ENCODE data around the gene USP48. TPM values are rescaled to one million over a fixed set of nuclear protein-coding genes. Genes with fewer than 3 reads are reported as not detected.

Gene USP48
- total RNA-seq, 1 donor from 2014 or later = 97.3 TPM

GRCh38 chr1:21762022-21762404 is 20.9 kb downstream of the USP48 start:
- ChIA-PET CTCF (interaction anchor here (1.8 kb wide), 1 partner anchor 20 kb away, joined by 9 read pairs; no protein-coding TSS in a partner anchor), POLR2A (interaction anchor here (0.6 to 7.0 kb wide), 11 partner anchors 11 to 610 kb away, joined by 3 to 96 read pairs (median 4); partner anchors contain the start of genes CELA3A and USP48)
- intact Hi-C loops (cut with micrococcal nuclease) = loop anchor here (1.0 to 5.0 kb wide), 2 partner anchors 21 to 470 kb away; partner anchors contain the start of genes ECE1 and USP48
- no peak for DNase-seq
- H3K36me3 Mint-ChIP-seq (ENCODE audit: low read depth) = peaks cover 2% of the 10 kb centered on the region
- TF ChIP-seq, protein P1, sequence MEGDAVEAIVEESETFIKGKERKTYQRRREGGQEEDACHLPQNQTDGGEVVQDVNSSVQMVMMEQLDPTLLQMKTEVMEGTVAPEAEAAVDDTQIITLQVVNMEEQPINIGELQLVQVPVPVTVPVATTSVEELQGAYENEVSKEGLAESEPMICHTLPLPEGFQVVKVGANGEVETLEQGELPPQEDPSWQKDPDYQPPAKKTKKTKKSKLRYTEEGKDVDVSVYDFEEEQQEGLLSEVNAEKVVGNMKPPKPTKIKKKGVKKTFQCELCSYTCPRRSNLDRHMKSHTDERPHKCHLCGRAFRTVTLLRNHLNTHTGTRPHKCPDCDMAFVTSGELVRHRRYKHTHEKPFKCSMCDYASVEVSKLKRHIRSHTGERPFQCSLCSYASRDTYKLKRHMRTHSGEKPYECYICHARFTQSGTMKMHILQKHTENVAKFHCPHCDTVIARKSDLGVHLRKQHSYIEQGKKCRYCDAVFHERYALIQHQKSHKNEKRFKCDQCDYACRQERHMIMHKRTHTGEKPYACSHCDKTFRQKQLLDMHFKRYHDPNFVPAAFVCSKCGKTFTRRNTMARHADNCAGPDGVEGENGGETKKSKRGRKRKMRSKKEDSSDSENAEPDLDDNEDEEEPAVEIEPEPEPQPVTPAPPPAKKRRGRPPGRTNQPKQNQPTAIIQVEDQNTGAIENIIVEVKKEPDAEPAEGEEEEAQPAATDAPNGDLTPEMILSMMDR (IDR thresholded peaks at IDR 0.05) = no peak
- H3K27ac Mint-ChIP-seq = peak overlapping the region; percentile 89
- peak overlapping the region; percentile 77 for H3K4me3 Mint-ChIP-seq
- no peaks in the 10 kb centered on the region for H3K9me3 Mint-ChIP-seq
- H3K4me1 Mint-ChIP-seq = peaks cover 72% of the 10 kb centered on the region
- peak; percentile 75 for ATAC-seq (ENCODE audit: low read depth)
- no peaks in the 10 kb centered on the region for H3K27me3 Mint-ChIP-seq

GRCh38 chr1:21761052-21761451 is 21.9 kb downstream of the USP48 start:
- intact Hi-C loops (cut with micrococcal nuclease) = loop anchor here (5.0 kb wide), 1 partner anchor 469 kb away; the partner anchor contains the start of gene ECE1
- Mint-ChIP-seq H3K9me3 (no peaks in the 10 kb centered on the region), H3K4me3 (no peak overlapping the region), H3K27me3 (no peaks in the 10 kb centered on the region), H3K27ac (peak overlapping the region; percentile 30), H3K36me3 (ENCODE audit: low read depth) (peaks cover 8% of the 10 kb centered on the region), H3K4me1 (peaks cover 66% of the 10 kb centered on the region)
- CTCF ChIA-PET = interaction anchor here (0.7 to 1.8 kb wide), 2 partner anchors 8 to 21 kb away, joined by 3 to 9 read pairs; no protein-coding TSS in a partner anchor
- TF ChIP-seq, protein P1 (IDR thresholded peaks at IDR 0.05) = no peak
- DNase-seq = no peak
- POLR2A ChIA-PET = interaction anchor here (0.6 to 7.0 kb wide), 5 partner anchors 12 to 570 kb away, joined by 4 to 96 read pairs (median 10); partner anchors contain the start of gene USP48
- ATAC-seq (ENCODE audit: low read depth) = peak; percentile 29

GRCh38 chr1:21759818-21760217 is 23.1 kb downstream of the USP48 start:
- CTCF ChIA-PET = no interaction called here
- ATAC-seq (ENCODE audit: low read depth) = no peak
- Mint-ChIP-seq H3K9me3 (no peaks in the 10 kb centered on the region), H3K4me1 (peaks cover 54% of the 10 kb centered on the region), H3K36me3 (ENCODE audit: low read depth) (peaks cover 16% of the 10 kb centered on the region), H3K27ac (peak overlapping the region; percentile 70), H3K4me3 (no peak overlapping the region), H3K27me3 (no peaks in the 10 kb centered on the region)
- POLR2A ChIA-PET = interaction anchor here (7.0 kb wide), 1 partner anchor 23 kb away, joined by 96 read pairs; the partner anchor contains the start of gene USP48
- no peak for DNase-seq
- TF ChIP-seq, protein P1 (IDR thresholded peaks at IDR 0.05) = no peak
- intact Hi-C loops (cut with micrococcal nuclease) = loop anchor here (5.0 kb wide), 1 partner anchor 468 kb away; the partner anchor contains the start of gene ECE1

DNA sequence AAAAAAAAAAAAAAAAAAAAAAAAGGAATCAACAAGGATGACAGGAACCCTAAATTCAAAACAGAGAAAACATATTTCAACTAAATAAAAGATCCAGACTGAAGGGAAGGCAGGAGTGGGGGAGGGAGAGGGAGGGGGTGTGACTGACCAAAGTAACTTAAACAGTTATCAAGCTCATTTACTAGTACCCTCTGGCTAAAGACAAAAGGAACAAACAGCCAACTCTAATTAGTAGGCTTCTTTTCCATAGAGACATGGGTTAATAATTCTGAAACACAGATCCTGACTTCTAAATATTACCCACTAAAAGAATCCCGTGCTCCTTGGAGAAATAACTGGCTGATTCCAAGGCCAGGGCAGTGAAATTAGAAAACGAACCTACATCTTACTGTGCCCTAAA is 23.8 kb downstream of the USP48 start:
- H3K4me1 Mint-ChIP-seq = peaks cover 48% of the 10 kb centered on the region

DNA sequence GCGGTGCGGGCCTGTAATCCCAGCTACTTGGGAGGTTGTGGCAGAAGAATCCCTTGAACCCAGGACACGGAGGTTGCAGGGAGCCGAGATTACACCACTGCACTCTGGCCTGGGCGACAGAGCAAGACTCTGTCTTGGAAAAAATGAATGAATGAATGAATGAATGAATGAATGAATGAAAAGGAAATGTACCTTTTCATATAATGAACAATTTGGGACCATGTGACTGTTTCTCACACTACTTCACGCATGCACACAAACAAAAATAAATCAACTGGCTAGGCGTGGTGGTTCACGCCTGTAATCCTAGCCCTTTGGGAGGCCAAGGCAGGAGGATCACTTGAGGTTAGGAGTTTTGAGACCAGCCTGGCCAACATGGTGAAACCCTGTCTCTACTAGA is 24.3 kb downstream of the USP48 start:
- Mint-ChIP-seq H3K4me3 (no peak overlapping the region), H3K4me1 (peaks cover 43% of the 10 kb centered on the region), H3K27me3 (no peaks in the 10 kb centered on the region), H3K36me3 (ENCODE audit: low read depth) (peaks cover 26% of the 10 kb centered on the region), H3K9me3 (no peaks in the 10 kb centered on the region), H3K27ac (no peak overlapping the region)
- ChIA-PET POLR2A (no interaction called here), CTCF (interaction anchor here (0.9 kb wide), 1 partner anchor 11 kb away, joined by 3 read pairs; no protein-coding TSS in a partner anchor)
- intact Hi-C loops (cut with micrococcal nuclease) = no loop called here
- ATAC-seq (ENCODE audit: low read depth) = no peak
- TF ChIP-seq, protein P1 (IDR thresholded peaks at IDR 0.05) = no peak
- no peak for DNase-seq

More for the DNA sequence above, 23.8 kb downstream of the USP48 start:
- DNase-seq (no peak), ATAC-seq (ENCODE audit: low read depth) (no peak)
- intact Hi-C loops (cut with micrococcal nuclease) = no loop called here
- H3K27ac Mint-ChIP-seq = peak overlapping the region; percentile 70
- H3K9me3 Mint-ChIP-seq = no peaks in the 10 kb centered on the region
- ChIA-PET POLR2A (interaction anchor here (0.7 kb wide), 1 partner anchor 54 kb away, joined by 8 read pairs; no protein-coding TSS in a partner anchor), CTCF (interaction anchor here (0.9 kb wide), 1 partner anchor 10 kb away, joined by 3 read pairs; no protein-coding TSS in a partner anchor)
- TF ChIP-seq, protein P1 (IDR thresholded peaks at IDR 0.05) = no peak
- H3K27me3 Mint-ChIP-seq = no peaks in the 10 kb centered on the region
- H3K36me3 Mint-ChIP-seq (ENCODE audit: low read depth) = peaks cover 22% of the 10 kb centered on the region
- no peak overlapping the region for H3K4me3 Mint-ChIP-seq
